ENCODE measurements around the gene CRYZ. TPM values are rescaled to one million over a fixed set of nuclear protein-coding genes. Genes with fewer than 3 reads are reported as not detected.

Gene CRYZ
- total and polyA plus RNA-seq, 4 experiments from 2014 or later, result 18.4 to 66.9 (median 37.3) TPM

- Mint-ChIP-seq H3K27me3 (no peaks in the 10 kb centered on the region), H3K4me1 (peaks cover 34 to 55% (median 46%) of the 10 kb centered on the region in 4 donors), H3K27ac (peak overlapping the region; percentile 3 to 81 (median 70)), H3K36me3 (peaks cover 13 to 38% of the 10 kb centered on the region in 2 donors), H3K9me3 (peaks cover 0 to 6% (median 1%) of the 10 kb centered on the region in 8 donors), H3K4me3 (peak overlapping the region; percentile 55 to 83 (median 72))
- intact Hi-C loops (cut with micrococcal nuclease), result loop anchor here (2.0 to 10.0 kb wide), 3 partner anchors 33 to 1053 kb away; partner anchors contain the start of gene RABGGTB
- Histone ChIP-seq H3K4me3 (ENCODE audit: low read length in 2 of 2) (no peak overlapping the region), H3K36me3 (ENCODE audit: insufficient read depth, low read length) (no peaks in the 10 kb centered on the region), H3K9me3 (ENCODE audit: control insufficient read depth in 1 of 2, low read length in 2 of 2) (no peaks in the 10 kb centered on the region), H3K4me1 (ENCODE audit: insufficient read depth, low read length) (peaks cover 40% of the 10 kb centered on the region), H3K27ac (ENCODE audit: low read depth, low read length) (no peak overlapping the region), H3K27me3 (ENCODE audit: insufficient read depth, low read length) (no peaks in the 10 kb centered on the region)
- DNase-seq, result no peak
- ChIA-PET CTCF (ENCODE audit: partially characterized antibody) (interaction anchor here (1.2 to 4.4 kb wide), 2 partner anchors 10 to 42 kb away, joined by 3 to 42 read pairs; no protein-coding TSS in a partner anchor), POLR2A (ENCODE audit: partially characterized antibody) (no interaction called here)
Measured at GRCh38 chr1:74731399-74732052, 1.3 kb downstream of the CRYZ start.

DNA sequence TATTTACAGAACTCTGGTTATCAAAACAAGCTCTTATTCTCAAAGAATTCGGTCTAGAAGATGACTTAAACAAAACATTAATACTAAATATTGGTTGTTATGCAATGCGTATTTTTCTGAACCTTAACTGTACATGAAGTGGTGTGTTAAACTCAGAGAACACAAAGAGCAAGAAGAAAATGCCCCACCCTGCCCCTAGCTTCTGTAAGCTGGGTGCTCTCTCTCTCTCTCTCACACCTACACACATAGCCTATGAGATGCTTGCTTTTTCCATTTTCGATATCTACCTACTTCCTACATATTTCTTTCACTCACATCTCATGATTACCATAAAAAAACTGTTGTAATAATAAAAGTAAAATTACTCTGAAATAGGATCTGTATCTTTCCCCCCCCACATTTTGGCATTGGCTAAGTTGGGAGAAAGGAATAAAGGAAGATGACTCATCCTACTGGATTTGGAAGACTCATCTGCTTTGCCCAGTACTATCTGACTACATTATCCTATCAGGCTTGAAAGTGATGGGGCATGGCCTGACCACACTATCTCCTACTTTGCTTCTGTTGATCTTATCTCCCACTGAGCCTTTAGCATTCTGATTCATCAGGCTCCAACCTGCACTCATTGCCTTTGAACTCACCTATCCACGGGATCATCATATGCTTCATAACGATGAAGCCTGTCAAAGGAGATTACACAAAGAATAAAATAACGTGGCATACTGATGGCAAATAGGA is 2.9 kb downstream of the CRYZ start:
- Histone ChIP-seq H3K4me3 (ENCODE audit: low read length in 2 of 2) (no peak overlapping the region), H3K36me3 (ENCODE audit: insufficient read depth, low read length) (no peaks in the 10 kb centered on the region), H3K27me3 (ENCODE audit: insufficient read depth, low read length) (no peaks in the 10 kb centered on the region), H3K27ac (ENCODE audit: low read depth, low read length) (no peak overlapping the region), H3K9me3 (ENCODE audit: control insufficient read depth in 1 of 2, low read length in 2 of 2) (no peaks in the 10 kb centered on the region), H3K4me1 (ENCODE audit: insufficient read depth, low read length) (peaks cover 36% of the 10 kb centered on the region)
- no peak for DNase-seq
- ChIA-PET POLR2A (ENCODE audit: partially characterized antibody) (interaction anchor here (0.6 kb wide), 1 partner anchor 50 kb away, joined by 3 read pairs; no protein-coding TSS in a partner anchor), CTCF (ENCODE audit: partially characterized antibody) (no interaction called here)
- H3K4me3 Mint-ChIP-seq, result peak overlapping the region in 3 of 8 donors; percentile 7 to 35 (median 28)
- H3K9me3 Mint-ChIP-seq, result peaks cover 0 to 19% (median 2%) of the 10 kb centered on the region in 8 donors
- peak overlapping the region in 5 of 7 donors; percentile 4 to 75 (median 50) for H3K27ac Mint-ChIP-seq
- no peaks in the 10 kb centered on the region for H3K27me3 Mint-ChIP-seq
- peaks cover 27 to 49% (median 43%) of the 10 kb centered on the region in 4 donors for H3K4me1 Mint-ChIP-seq
- peaks cover 28 to 37% of the 10 kb centered on the region in 2 donors for H3K36me3 Mint-ChIP-seq
- intact Hi-C loops (cut with micrococcal nuclease), result loop anchor here (10.0 kb wide), 1 partner anchor 1055 kb away; the partner anchor contains the start of gene RABGGTB

DNA sequence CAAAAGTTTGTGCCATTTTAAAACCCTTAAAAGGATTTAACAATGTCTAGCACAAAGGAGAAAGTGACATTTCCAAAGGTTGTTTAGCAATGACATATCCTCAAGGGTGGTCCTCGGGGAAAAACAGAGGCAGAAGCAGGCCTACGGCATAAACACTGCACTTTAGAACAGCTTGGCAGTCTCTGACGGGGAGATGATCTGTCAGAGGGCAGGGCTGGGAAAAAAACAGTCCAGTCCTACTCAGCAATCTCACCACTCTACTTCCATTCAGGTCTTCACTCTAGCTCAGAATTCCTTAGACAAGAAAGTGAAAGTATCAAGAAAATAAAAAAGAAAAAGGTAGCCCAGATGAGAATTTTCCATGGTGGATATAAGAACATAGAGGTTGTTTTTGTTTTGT is 4.1 kb downstream of the CRYZ start:
- Mint-ChIP-seq H3K4me1 (peaks cover 16 to 37% (median 32%) of the 10 kb centered on the region in 4 donors), H3K27ac (peak overlapping the region in 1 of 7 donors; percentile 28), H3K36me3 (peaks cover 38 to 45% of the 10 kb centered on the region in 2 donors), H3K27me3 (no peaks in the 10 kb centered on the region), H3K9me3 (peaks cover 0 to 19% (median 2%) of the 10 kb centered on the region in 8 donors), H3K4me3 (peak overlapping the region in 2 of 8 donors; percentile 2 to 5)
- Histone ChIP-seq H3K36me3 (ENCODE audit: insufficient read depth, low read length) (no peaks in the 10 kb centered on the region), H3K27me3 (ENCODE audit: insufficient read depth, low read length) (no peaks in the 10 kb centered on the region), H3K4me1 (ENCODE audit: insufficient read depth, low read length) (peaks cover 24% of the 10 kb centered on the region), H3K27ac (ENCODE audit: low read depth, low read length) (no peak overlapping the region), H3K4me3 (ENCODE audit: low read length in 2 of 2) (no peak overlapping the region), H3K9me3 (ENCODE audit: control insufficient read depth in 1 of 2, low read length in 2 of 2) (no peaks in the 10 kb centered on the region)
- CTCF ChIA-PET (ENCODE audit: partially characterized antibody), result no interaction called here
- no peak for DNase-seq
- intact Hi-C loops (cut with micrococcal nuclease), result no loop called here
- POLR2A ChIA-PET (ENCODE audit: partially characterized antibody), result no interaction called here

- H3K4me3 Mint-ChIP-seq, result no peak overlapping the region
- H3K36me3 Mint-ChIP-seq, result peaks cover 60 to 61% of the 10 kb centered on the region in 2 donors
- CTCF ChIA-PET (ENCODE audit: partially characterized antibody), result no interaction called here
- Histone ChIP-seq H3K4me3 (ENCODE audit: low read length in 2 of 2) (no peak overlapping the region), H3K4me1 (ENCODE audit: insufficient read depth, low read length) (peaks cover 11% of the 10 kb centered on the region), H3K27me3 (ENCODE audit: insufficient read depth, low read length) (no peaks in the 10 kb centered on the region), H3K9me3 (ENCODE audit: control insufficient read depth in 1 of 2, low read length in 2 of 2) (no peaks in the 10 kb centered on the region), H3K27ac (ENCODE audit: low read depth, low read length) (no peak overlapping the region), H3K36me3 (ENCODE audit: insufficient read depth, low read length) (peaks cover 18% of the 10 kb centered on the region)
- H3K9me3 Mint-ChIP-seq, result peaks cover 0 to 19% (median 2%) of the 10 kb centered on the region in 8 donors
- DNase-seq, result no peak
- H3K27me3 Mint-ChIP-seq, result no peaks in the 10 kb centered on the region
- H3K27ac Mint-ChIP-seq, result no peak overlapping the region
- POLR2A ChIA-PET (ENCODE audit: partially characterized antibody), result no interaction called here
- peaks cover 9 to 28% (median 19%) of the 10 kb centered on the region in 4 donors for H3K4me1 Mint-ChIP-seq
- intact Hi-C loops (cut with micrococcal nuclease), result no loop called here
Measured at GRCh38 chr1:74726063-74726462, 6.8 kb downstream of the CRYZ start.

- Mint-ChIP-seq H3K27me3 (no peaks in the 10 kb centered on the region), H3K27ac (no peak overlapping the region), H3K9me3 (no peaks in the 10 kb centered on the region), H3K4me3 (no peak overlapping the region), H3K4me1 (peaks cover 0 to 4% (median 0%) of the 10 kb centered on the region in 4 donors), H3K36me3 (peaks cover 36 to 44% of the 10 kb centered on the region in 2 donors)
- Histone ChIP-seq H3K4me1 (ENCODE audit: insufficient read depth, low read length) (no peaks in the 10 kb centered on the region), H3K4me3 (ENCODE audit: low read length in 2 of 2) (no peak overlapping the region), H3K27ac (ENCODE audit: low read depth, low read length) (no peak overlapping the region), H3K9me3 (ENCODE audit: control insufficient read depth in 1 of 2, low read length in 2 of 2) (no peaks in the 10 kb centered on the region), H3K36me3 (ENCODE audit: insufficient read depth, low read length) (peaks cover 29% of the 10 kb centered on the region), H3K27me3 (ENCODE audit: insufficient read depth, low read length) (no peaks in the 10 kb centered on the region)
- ChIA-PET POLR2A (ENCODE audit: partially characterized antibody) (no interaction called here), CTCF (ENCODE audit: partially characterized antibody) (interaction anchor here (8.0 kb wide), 1 partner anchor 16 kb away, joined by 42 read pairs; the partner anchor contains the start of genes CRYZ and TYW3)
- no peak for DNase-seq
- intact Hi-C loops (cut with micrococcal nuclease), result no loop called here
Measured at GRCh38 chr1:74717626-74718025, 15.2 kb downstream of the CRYZ start.

DNA sequence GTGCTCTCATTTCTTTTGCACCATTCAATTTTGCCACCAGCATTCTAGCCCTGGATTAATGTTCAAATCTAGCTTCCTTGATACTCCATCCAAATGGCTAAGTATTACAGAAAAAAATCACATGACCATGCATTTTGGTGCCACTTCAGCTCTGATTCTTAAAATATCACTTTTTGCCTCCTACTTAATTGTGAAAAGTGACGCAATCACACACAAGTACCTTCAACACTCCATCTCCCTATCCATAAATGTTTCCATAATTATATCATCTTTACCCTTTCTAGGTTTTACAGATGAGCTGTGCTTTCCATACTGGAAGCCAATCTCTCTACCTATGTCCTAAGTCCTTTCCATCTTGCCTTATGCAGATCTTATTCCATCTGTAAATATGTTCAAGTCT is 16.0 kb downstream of the CRYZ start:
- Histone ChIP-seq H3K36me3 (ENCODE audit: insufficient read depth, low read length) (peaks cover 24% of the 10 kb centered on the region), H3K4me3 (ENCODE audit: low read length in 2 of 2) (no peak overlapping the region), H3K4me1 (ENCODE audit: insufficient read depth, low read length) (no peaks in the 10 kb centered on the region), H3K27ac (ENCODE audit: low read depth, low read length) (no peak overlapping the region), H3K9me3 (ENCODE audit: control insufficient read depth in 1 of 2, low read length in 2 of 2) (no peaks in the 10 kb centered on the region), H3K27me3 (ENCODE audit: insufficient read depth, low read length) (no peaks in the 10 kb centered on the region)
- ChIA-PET POLR2A (ENCODE audit: partially characterized antibody) (no interaction called here), CTCF (ENCODE audit: partially characterized antibody) (no interaction called here)
- Mint-ChIP-seq H3K27ac (no peak overlapping the region), H3K4me3 (no peak overlapping the region), H3K9me3 (no peaks in the 10 kb centered on the region), H3K27me3 (no peaks in the 10 kb centered on the region), H3K36me3 (peaks cover 36 to 43% of the 10 kb centered on the region in 2 donors), H3K4me1 (peaks cover 0 to 3% (median 0%) of the 10 kb centered on the region in 4 donors)
- intact Hi-C loops (cut with micrococcal nuclease), result no loop called here
- DNase-seq, result no peak

DNA sequence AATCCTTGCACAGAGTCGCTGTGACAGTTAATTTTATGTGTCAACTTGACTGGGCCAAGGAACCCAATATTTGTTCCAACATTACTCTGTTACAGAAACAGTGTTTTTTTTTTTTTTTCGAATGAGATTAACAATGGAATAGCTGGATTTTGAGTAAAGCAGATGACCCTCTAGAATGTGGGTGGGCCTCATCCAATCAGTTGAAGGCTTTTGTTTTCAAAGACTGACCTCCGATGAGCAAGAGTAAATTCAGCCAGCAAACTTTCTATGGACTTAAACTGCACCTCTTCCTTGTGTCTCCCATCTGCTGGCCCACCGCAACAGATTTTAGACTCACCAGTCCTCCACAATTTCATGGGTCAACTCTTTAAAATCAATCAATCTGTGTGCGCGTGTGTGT is 17.0 kb downstream of the CRYZ start:
- Histone ChIP-seq H3K4me1 (ENCODE audit: insufficient read depth, low read length) (no peaks in the 10 kb centered on the region), H3K9me3 (ENCODE audit: control insufficient read depth in 1 of 2, low read length in 2 of 2) (no peaks in the 10 kb centered on the region), H3K36me3 (ENCODE audit: insufficient read depth, low read length) (peaks cover 18% of the 10 kb centered on the region), H3K27ac (ENCODE audit: low read depth, low read length) (no peak overlapping the region), H3K4me3 (ENCODE audit: low read length in 2 of 2) (no peak overlapping the region), H3K27me3 (ENCODE audit: insufficient read depth, low read length) (no peaks in the 10 kb centered on the region)
- Mint-ChIP-seq H3K27me3 (no peaks in the 10 kb centered on the region), H3K27ac (no peak overlapping the region), H3K9me3 (no peaks in the 10 kb centered on the region), H3K4me3 (no peak overlapping the region), H3K36me3 (peaks cover 33 to 40% of the 10 kb centered on the region in 2 donors), H3K4me1 (no peaks in the 10 kb centered on the region)
- intact Hi-C loops (cut with micrococcal nuclease), result no loop called here
- CTCF ChIA-PET (ENCODE audit: partially characterized antibody), result interaction anchor here (2.2 kb wide), 1 partner anchor 18 kb away, joined by 11 read pairs; the partner anchor contains the start of genes CRYZ and TYW3
- POLR2A ChIA-PET (ENCODE audit: partially characterized antibody), result no interaction called here
- DNase-seq, result no peak
